Activated naive CD4-positive, alpha-beta T cell (primary cell): ENCODE measurements around the gene COL24A1.
"Not testable (repeated sequence)": the region's sequence is repeated elsewhere in the genome, so short reads cannot be mapped to it uniquely, and the experiment has no call there.

Source experiments
- DNase-seq, 4 experiments: peaks; one replicate each; lab custom pipeline; 2025; lab: John Stamatoyannopoulos, UW

The COL24A1 gene

GRCh38 chr1:85806236-85806965 is 350.2 kb downstream of the COL24A1 start:
- DNase-seq = no peak

- DNase-seq = no peak
Measured at GRCh38 chr1:85801520-85801919, 355.1 kb downstream of the COL24A1 start.

GRCh38 chr1:85799737-85800136 is 356.8 kb downstream of the COL24A1 start:
- DNase-seq = no peak

GRCh38 chr1:85798419-85798818 is 358.2 kb downstream of the COL24A1 start:
- no peak for DNase-seq

- DNase-seq = not testable (repeated sequence)
Measured at GRCh38 chr1:85777021-85777420, 379.6 kb downstream of the COL24A1 start.

GRCh38 chr1:85762804-85763203 is 393.8 kb downstream of the COL24A1 start:
- no peak for DNase-seq

- DNase-seq = no peak
Measured at GRCh38 chr1:85756864-85757263, 399.7 kb downstream of the COL24A1 start.

- no peak for DNase-seq
Measured at GRCh38 chr1:85748120-85748519, 408.5 kb downstream of the COL24A1 start.

- no peak for DNase-seq
Measured at GRCh38 chr1:85746777-85747176, 409.8 kb downstream of the COL24A1 start.

GRCh38 chr1:85743814-85744213 is 412.8 kb downstream of the COL24A1 start:
- no peak for DNase-seq

GRCh38 chr1:85734931-85735330 is 421.6 kb downstream of the COL24A1 start:
- no peak for DNase-seq

- no peak for DNase-seq
Measured at GRCh38 chr1:85718678-85719340, 437.8 kb downstream of the COL24A1 start.

- DNase-seq = not testable (repeated sequence)
Measured at GRCh38 chr1:85714418-85715114, 442.0 kb downstream of the COL24A1 start.

- no peak for DNase-seq
Measured at GRCh38 chr1:85708829-85709227, 447.7 kb downstream of the COL24A1 start.

- peak; percentile 37 to 75 (median 65) for DNase-seq
Measured at GRCh38 chr1:85707990-85708828, 448.4 kb downstream of the COL24A1 start, which contains the start of gene ZNHIT6. Gene ZNHIT6, minus strand, starts transcription at chr1:85708433. Its CDS starts 149 bp downstream, at chr1:85708284.

- DNase-seq = no peak
Measured at GRCh38 chr1:85707267-85707989, 449.1 kb downstream of the COL24A1 start.

- DNase-seq = no peak
Measured at GRCh38 chr1:85705940-85706339, 450.6 kb downstream of the COL24A1 start.

- no peak for DNase-seq
Measured at GRCh38 chr1:85700422-85700821, 456.1 kb downstream of the COL24A1 start.

GRCh38 chr1:85697895-85698294 is 458.7 kb downstream of the COL24A1 start:
- DNase-seq = no peak

- DNase-seq = no peak
Measured at GRCh38 chr1:85692730-85693314, 463.8 kb downstream of the COL24A1 start.
